Kidney (tissue), 14 donors: ENCODE data around the gene COL25A1. TPM values are rescaled to one million over a fixed set of nuclear protein-coding genes. Genes with fewer than 3 reads are reported as not detected.

Experiments used
- DNase-seq, 5 donors: peaks; one replicate each; pipeline ENCODE4 v3.0.0-alpha.2; 2013 to 2020
- FAIRE-seq: peaks from 2 replicates; lab custom pipeline; 2012; peaks lifted over from hg19 to GRCh38; lab: Jason Lieb, UNC
- H3K27ac ChIP-seq, 2 donors: one replicate each; pipeline ENCODE4 v1.7.0; 2013; ENCODE audit warnings: low read depth in 2 of 2, low read length in 2 of 2, inconsistent platforms in 1 of 2
- H3K27me3 ChIP-seq: one replicate; pipeline ENCODE4 v1.7.1; 2013; ENCODE audit warnings: low read length, inconsistent platforms; ENCODE audit not compliant: control insufficient read depth, insufficient read depth
- H3K36me3 ChIP-seq, 3 donors: one replicate each; pipeline versions ENCODE4 v1.7.0 to v1.7.1; 2013; ENCODE audit warnings: low read length in 3 of 3, control low read depth in 1 of 3, inconsistent platforms in 1 of 3; ENCODE audit not compliant: insufficient read depth in 3 of 3, control insufficient read depth in 2 of 3
- H3K4me1 ChIP-seq, 3 donors: one replicate each; pipeline versions ENCODE4 v1.7.0 to v1.7.1; 2013; ENCODE audit warnings: low read length in 3 of 3, inconsistent platforms in 1 of 3, low read depth in 1 of 3; ENCODE audit not compliant: control insufficient read depth in 2 of 3, insufficient read depth in 2 of 3
- H3K4me3 ChIP-seq, 3 donors: one replicate each; pipeline versions ENCODE4 v1.7.0 to v1.8.1; 2013; ENCODE audit warnings: low read length in 3 of 3, control low read depth in 1 of 3, inconsistent platforms in 1 of 3
- H3K9ac ChIP-seq, 3 donors: one replicate each; pipeline versions ENCODE4 v1.7.0 to v1.7.1; 2013; ENCODE audit warnings: low read length in 3 of 3, control low read depth in 1 of 3, inconsistent platforms in 1 of 3
- H3K9me3 ChIP-seq, 3 donors: one replicate each; pipeline versions ENCODE4 v1.7.0 to v1.7.1; 2013; ENCODE audit warnings: low read length in 3 of 3, control low read depth in 1 of 3, inconsistent platforms in 1 of 3; ENCODE audit not compliant: control insufficient read depth in 2 of 3, insufficient read depth in 1 of 3
- intact Hi-C: fragments of 100-400 bp; cut with DNase I; formaldehyde crosslinking; loops from one replicate; pipeline ENCODE4 v1.11.1; 2022
- polyA plus RNA-seq: library from polyadenylated mRNA; stranded (reverse); fragments of 350-450 nt; fragmentation: Illumina TruSeq; extraction: RNeasy Lipid Tissue Mini Kit (QIAGEN cat#74804); gene quantifications from one replicate; pipeline ENCODE4 v1.2.3, GENCODE V29; 2014; ENCODE audit warnings: low read depth, low replicate concordance; ENCODE audit not compliant: insufficient read depth
- total RNA-seq: library from RNA; stranded (reverse); fragmentation: NEBNext Ultra II Directional; extraction: Animal tissue kit (Norgen Biotek cat#: 25700); gene quantifications from one replicate; pipeline ENCODE4 v1.2.1, GENCODE V29; 2021
- TF ChIP-seq, protein P1 (sequence below): IDR thresholded peaks from 3 replicates; pipeline ENCODE4 v1.5.1; 2012; ENCODE audit warnings: mild to moderate bottlenecking, moderate library complexity, borderline replicate concordance; ENCODE audit not compliant: insufficient read depth; ENCODE audit errors: extremely low read depth
- donor health status: control.
- donor health status: control.
- donor health status: control.
- donor health status: control.
- donor health status: control.
- donor health status: DM: yes; HTN: yes; CAD: no.
- donor health status: Normal renal cell carcinoma (clear cell type).

The COL25A1 gene
- total and polyA plus RNA-seq, 2 donors from 2014 or later = 0.52 to 2.3 TPM

DNA sequence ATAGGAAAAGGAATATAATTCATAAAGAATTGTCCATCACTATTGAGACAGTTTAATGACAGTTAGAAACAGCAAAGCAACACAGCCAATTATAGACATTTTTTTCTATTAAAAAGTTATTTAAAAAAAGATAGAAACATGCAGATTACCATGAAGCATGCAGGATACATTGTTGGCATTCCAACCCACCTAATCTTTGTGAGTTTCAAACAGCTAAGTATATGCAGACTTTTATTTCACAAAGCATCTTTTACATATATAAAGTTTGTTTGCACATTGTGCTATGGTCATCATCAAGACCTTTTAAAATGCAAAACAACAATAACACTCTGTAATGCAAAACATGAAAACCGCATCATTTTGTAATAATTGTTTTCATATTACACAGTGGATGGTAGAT lies 413.7 kb downstream of the COL25A1 start:
- H3K9ac ChIP-seq = no peak overlapping the region
- no peak for FAIRE-seq
- no peaks in the 10 kb centered on the region for H3K9me3 ChIP-seq
- no peak overlapping the region for H3K4me3 ChIP-seq
- intact Hi-C loops = no loop called here
- no peaks in the 10 kb centered on the region for H3K27me3 ChIP-seq
- no peaks in the 10 kb centered on the region for H3K4me1 ChIP-seq
- H3K36me3 ChIP-seq = no peaks in the 10 kb centered on the region
- no peak overlapping the region for H3K27ac ChIP-seq
- DNase-seq = no peak
- TF ChIP-seq, protein P1, sequence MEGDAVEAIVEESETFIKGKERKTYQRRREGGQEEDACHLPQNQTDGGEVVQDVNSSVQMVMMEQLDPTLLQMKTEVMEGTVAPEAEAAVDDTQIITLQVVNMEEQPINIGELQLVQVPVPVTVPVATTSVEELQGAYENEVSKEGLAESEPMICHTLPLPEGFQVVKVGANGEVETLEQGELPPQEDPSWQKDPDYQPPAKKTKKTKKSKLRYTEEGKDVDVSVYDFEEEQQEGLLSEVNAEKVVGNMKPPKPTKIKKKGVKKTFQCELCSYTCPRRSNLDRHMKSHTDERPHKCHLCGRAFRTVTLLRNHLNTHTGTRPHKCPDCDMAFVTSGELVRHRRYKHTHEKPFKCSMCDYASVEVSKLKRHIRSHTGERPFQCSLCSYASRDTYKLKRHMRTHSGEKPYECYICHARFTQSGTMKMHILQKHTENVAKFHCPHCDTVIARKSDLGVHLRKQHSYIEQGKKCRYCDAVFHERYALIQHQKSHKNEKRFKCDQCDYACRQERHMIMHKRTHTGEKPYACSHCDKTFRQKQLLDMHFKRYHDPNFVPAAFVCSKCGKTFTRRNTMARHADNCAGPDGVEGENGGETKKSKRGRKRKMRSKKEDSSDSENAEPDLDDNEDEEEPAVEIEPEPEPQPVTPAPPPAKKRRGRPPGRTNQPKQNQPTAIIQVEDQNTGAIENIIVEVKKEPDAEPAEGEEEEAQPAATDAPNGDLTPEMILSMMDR = no peak

DNA sequence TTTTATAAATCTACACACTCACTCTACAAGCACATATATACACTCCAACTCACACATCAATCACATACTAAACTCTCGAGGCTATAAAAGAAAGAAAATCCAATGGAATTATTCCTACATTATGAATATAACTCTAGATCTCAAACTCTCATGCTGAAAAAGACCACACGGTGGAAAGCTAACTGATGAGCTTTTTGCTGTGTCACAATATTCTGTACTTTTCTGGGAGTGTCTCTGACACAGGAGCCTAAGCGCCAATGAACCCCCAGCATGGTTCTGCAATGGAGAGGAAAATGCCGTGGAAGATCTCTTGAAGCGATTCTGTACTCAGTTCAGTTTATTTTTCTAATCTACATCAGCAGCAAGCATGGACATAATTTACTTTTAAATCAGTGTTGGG lies 415.4 kb downstream of the COL25A1 start:
- DNase-seq (no peak), FAIRE-seq (no peak)
- H3K4me1 ChIP-seq = no peaks in the 10 kb centered on the region
- no peak overlapping the region for H3K4me3 ChIP-seq
- H3K9me3 ChIP-seq = no peaks in the 10 kb centered on the region
- TF ChIP-seq, protein P1 = no peak
- no peaks in the 10 kb centered on the region for H3K27me3 ChIP-seq
- H3K36me3 ChIP-seq = no peaks in the 10 kb centered on the region
- H3K27ac ChIP-seq = no peak overlapping the region
- intact Hi-C loops = no loop called here
- no peak overlapping the region for H3K9ac ChIP-seq

DNA sequence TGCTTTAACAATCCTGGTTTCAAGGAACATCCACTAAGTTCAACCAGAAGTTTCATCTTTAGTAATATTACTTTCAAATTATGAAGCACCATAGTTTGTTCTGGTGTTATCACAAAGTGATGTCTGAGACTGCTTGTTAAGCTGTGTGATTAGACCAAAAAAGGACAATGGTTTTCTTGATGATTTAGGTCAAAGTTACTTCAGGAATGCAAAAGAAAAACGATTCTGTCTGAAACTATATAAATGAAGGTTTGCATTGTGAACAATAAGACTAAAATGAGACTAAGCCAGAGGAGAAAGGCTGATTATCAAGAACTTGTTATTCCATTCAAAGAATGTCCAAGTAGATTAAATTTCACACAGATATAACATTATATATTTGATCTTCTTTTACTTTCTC lies 417.2 kb downstream of the COL25A1 start:
- intact Hi-C loops = no loop called here
- H3K36me3 ChIP-seq = no peaks in the 10 kb centered on the region
- DNase-seq = no peak
- no peak overlapping the region for H3K4me3 ChIP-seq
- H3K27me3 ChIP-seq = no peaks in the 10 kb centered on the region
- H3K9me3 ChIP-seq = no peaks in the 10 kb centered on the region
- H3K9ac ChIP-seq = no peak overlapping the region
- H3K27ac ChIP-seq = no peak overlapping the region
- no peaks in the 10 kb centered on the region for H3K4me1 ChIP-seq
- no peak for FAIRE-seq
- TF ChIP-seq, protein P1 = no peak

DNA sequence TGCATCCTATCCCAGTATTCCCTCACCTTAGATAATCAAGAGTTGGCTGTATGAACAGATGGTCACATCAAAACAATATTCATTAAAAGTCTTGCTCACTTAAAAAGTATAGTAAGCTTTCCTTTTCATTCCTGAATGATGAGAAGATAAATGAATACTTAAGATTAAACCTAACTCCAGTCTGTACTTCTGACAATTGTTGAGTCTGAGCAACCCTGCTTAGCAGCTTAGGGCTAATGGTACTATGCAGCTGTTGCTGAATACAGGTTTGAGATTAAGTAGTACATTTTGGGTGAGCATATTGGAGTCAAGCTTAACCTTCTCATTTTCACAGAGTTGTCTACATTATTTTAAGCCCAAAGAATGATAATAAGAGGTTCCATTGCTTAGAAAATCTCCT lies 417.9 kb downstream of the COL25A1 start:
- no peak overlapping the region for H3K27ac ChIP-seq
- no peaks in the 10 kb centered on the region for H3K36me3 ChIP-seq
- no peak overlapping the region for H3K4me3 ChIP-seq
- H3K4me1 ChIP-seq = no peaks in the 10 kb centered on the region
- no peaks in the 10 kb centered on the region for H3K9me3 ChIP-seq
- no peaks in the 10 kb centered on the region for H3K27me3 ChIP-seq
- intact Hi-C loops = no loop called here
- no peak overlapping the region for H3K9ac ChIP-seq
- FAIRE-seq (no peak), DNase-seq (no peak)
- TF ChIP-seq, protein P1 = no peak
